ENCODE measurements around the gene TMEM106C. TPM values are rescaled to one million over a fixed set of nuclear protein-coding genes. Genes with fewer than 3 reads are reported as not detected.
A peak's percentile ranks its signal among the peaks of the same experiment; 100 is the strongest.

The TMEM106C gene
- total and polyA plus RNA-seq, 5 experiments from 2014 or later: 31.4 to 52.8 (median 37.0) TPM

GRCh38 chr12:48004053-48004941, 40.9 kb downstream of the TMEM106C start, which contains the start of gene COL2A1:
Gene COL2A1 (minus strand): TSS chr12:48004476. CDS start chr12:48004321, 155 bp downstream.
- peak within 1 kb of the TSS in 2 of 10 donors; percentile 24 to 56 for H3K27ac Mint-ChIP-seq
- H3K9me3 Mint-ChIP-seq: no peaks in the 10 kb centered on the region
- peak within 1 kb of the TSS; percentile 66 to 86 (median 80) for H3K4me3 Mint-ChIP-seq
- ATAC-seq: peak; percentile 52 to 53
- peak in 1 of 10 donors; percentile 22 for DNase-seq
- peaks cover 21 to 43% (median 39%) of the 10 kb centered on the region in 4 donors for H3K4me1 Mint-ChIP-seq
- H3K36me3 Mint-ChIP-seq: no peaks in the 10 kb centered on the region
- POLR2A ChIA-PET: interaction anchor here (1.0 kb wide), 3 partner anchors 120 to 154 kb away, joined by 3 to 5 read pairs (median 3); partner anchors contain the start of gene ASB8
- H3K27me3 Mint-ChIP-seq: peaks cover 55 to 92% (median 77%) of the 10 kb centered on the region in 5 donors

- Mint-ChIP-seq H3K27ac (peak overlapping the region in 2 of 10 donors; percentile 19 to 24), H3K4me3 (peak overlapping the region; percentile 58 to 84 (median 78)), H3K4me1 (peaks cover 22 to 43% (median 39%) of the 10 kb centered on the region in 4 donors), H3K36me3 (no peaks in the 10 kb centered on the region), H3K27me3 (peaks cover 52 to 92% (median 77%) of the 10 kb centered on the region in 5 donors), H3K9me3 (no peaks in the 10 kb centered on the region)
- no peak for ATAC-seq
- no peak for DNase-seq
- POLR2A ChIA-PET: interaction anchor here (1.0 kb wide), 2 partner anchors 152 to 153 kb away, joined by 3 read pairs; partner anchors contain the start of gene ASB8
Observed at GRCh38 chr12:48005001-48005749, 41.8 kb downstream of the TMEM106C start.

- Mint-ChIP-seq H3K4me1 (peaks cover 22 to 43% (median 39%) of the 10 kb centered on the region in 4 donors), H3K36me3 (no peaks in the 10 kb centered on the region), H3K4me3 (peak overlapping the region; percentile 14 to 84 (median 77)), H3K27ac (peak overlapping the region in 1 of 10 donors; percentile 56), H3K9me3 (no peaks in the 10 kb centered on the region), H3K27me3 (peaks cover 50 to 92% (median 72%) of the 10 kb centered on the region in 5 donors)
- DNase-seq: no peak
- ATAC-seq: no peak
- POLR2A ChIA-PET: no interaction called here
Observed at GRCh38 chr12:48005750-48006021, 42.3 kb downstream of the TMEM106C start.

- POLR2A ChIA-PET: no interaction called here
- Mint-ChIP-seq H3K4me1 (peaks cover 13 to 31% (median 24%) of the 10 kb centered on the region in 4 donors), H3K9me3 (no peaks in the 10 kb centered on the region), H3K36me3 (no peaks in the 10 kb centered on the region), H3K4me3 (no peak overlapping the region), H3K27ac (no peak overlapping the region), H3K27me3 (peaks cover 49 to 92% (median 67%) of the 10 kb centered on the region in 5 donors)
- no peak for ATAC-seq
- no peak for DNase-seq
Observed at GRCh38 chr12:48007206-48007605, 43.8 kb downstream of the TMEM106C start.

- Mint-ChIP-seq H3K36me3 (no peaks in the 10 kb centered on the region), H3K9me3 (no peaks in the 10 kb centered on the region), H3K4me3 (no peak overlapping the region), H3K27me3 (peaks cover 42 to 83% (median 65%) of the 10 kb centered on the region in 5 donors), H3K27ac (no peak overlapping the region), H3K4me1 (peaks cover 8 to 20% (median 13%) of the 10 kb centered on the region in 4 donors)
- POLR2A ChIA-PET: no interaction called here
- ATAC-seq (no peak), DNase-seq (no peak)
Observed at GRCh38 chr12:48008349-48008748, 45.0 kb downstream of the TMEM106C start.

- Mint-ChIP-seq H3K27ac (no peak overlapping the region), H3K9me3 (no peaks in the 10 kb centered on the region), H3K27me3 (peaks cover 37 to 77% (median 62%) of the 10 kb centered on the region in 5 donors), H3K4me1 (peaks cover 2 to 14% (median 7%) of the 10 kb centered on the region in 4 donors), H3K36me3 (no peaks in the 10 kb centered on the region), H3K4me3 (no peak overlapping the region)
- POLR2A ChIA-PET: no interaction called here
- DNase-seq (no peak), ATAC-seq (no peak)
Observed at GRCh38 chr12:48008950-48009349, 45.6 kb downstream of the TMEM106C start.

- POLR2A ChIA-PET: no interaction called here
- H3K27ac Mint-ChIP-seq: no peak overlapping the region
- ATAC-seq: no peak
- H3K4me1 Mint-ChIP-seq: peaks cover 0 to 11% (median 6%) of the 10 kb centered on the region in 4 donors
- no peak for DNase-seq
- H3K4me3 Mint-ChIP-seq: no peak overlapping the region
- H3K36me3 Mint-ChIP-seq: no peaks in the 10 kb centered on the region
- peaks cover 39 to 74% (median 62%) of the 10 kb centered on the region in 5 donors for H3K27me3 Mint-ChIP-seq
- no peaks in the 10 kb centered on the region for H3K9me3 Mint-ChIP-seq
Observed at GRCh38 chr12:48009471-48009870, 46.1 kb downstream of the TMEM106C start.

GRCh38 chr12:48010366-48010970, 47.1 kb downstream of the TMEM106C start:
- Mint-ChIP-seq H3K4me1 (peaks cover 0 to 4% (median 2%) of the 10 kb centered on the region in 4 donors), H3K4me3 (no peak overlapping the region), H3K27ac (no peak overlapping the region), H3K27me3 (peaks cover 36 to 69% (median 55%) of the 10 kb centered on the region in 5 donors), H3K9me3 (no peaks in the 10 kb centered on the region), H3K36me3 (no peaks in the 10 kb centered on the region)
- POLR2A ChIA-PET: no interaction called here
- ATAC-seq (no peak), DNase-seq (no peak)

GRCh38 chr12:48012070-48012469, 48.7 kb downstream of the TMEM106C start:
- Mint-ChIP-seq H3K27ac (no peak overlapping the region), H3K27me3 (peaks cover 25 to 53% (median 45%) of the 10 kb centered on the region in 5 donors)
- POLR2A ChIA-PET: interaction anchor here (0.7 kb wide), 1 partner anchor 31 kb away, joined by 3 read pairs; no protein-coding TSS in a partner anchor

GRCh38 chr12:48013287-48013686, 49.9 kb downstream of the TMEM106C start:
- POLR2A ChIA-PET: no interaction called here
- H3K4me3 Mint-ChIP-seq: no peak overlapping the region
- H3K4me1 Mint-ChIP-seq: peaks cover 0 to 2% (median 0%) of the 10 kb centered on the region in 4 donors
- no peak for DNase-seq
- H3K27ac Mint-ChIP-seq: no peak overlapping the region
- ATAC-seq: no peak
- H3K27me3 Mint-ChIP-seq: peaks cover 22 to 41% (median 37%) of the 10 kb centered on the region in 5 donors
- no peaks in the 10 kb centered on the region for H3K36me3 Mint-ChIP-seq
- no peaks in the 10 kb centered on the region for H3K9me3 Mint-ChIP-seq

More at GRCh38 chr12:48012070-48012469, 48.7 kb downstream of the TMEM106C start:
- Mint-ChIP-seq H3K4me3 (no peak overlapping the region), H3K9me3 (no peaks in the 10 kb centered on the region), H3K4me1 (peaks cover 0 to 2% (median 0%) of the 10 kb centered on the region in 4 donors), H3K36me3 (no peaks in the 10 kb centered on the region)
- DNase-seq (no peak), ATAC-seq (no peak)

- ATAC-seq (no peak), DNase-seq (no peak)
- Mint-ChIP-seq H3K27me3 (peaks cover 15 to 32% (median 22%) of the 10 kb centered on the region in 5 donors), H3K4me1 (no peaks in the 10 kb centered on the region), H3K27ac (no peak overlapping the region), H3K9me3 (no peaks in the 10 kb centered on the region), H3K36me3 (no peaks in the 10 kb centered on the region), H3K4me3 (no peak overlapping the region)
- POLR2A ChIA-PET: no interaction called here
Observed at GRCh38 chr12:48015129-48015528, 51.7 kb downstream of the TMEM106C start.

- Mint-ChIP-seq H3K27ac (no peak overlapping the region), H3K27me3 (peaks cover 11 to 30% (median 18%) of the 10 kb centered on the region in 5 donors), H3K4me1 (no peaks in the 10 kb centered on the region), H3K36me3 (no peaks in the 10 kb centered on the region), H3K4me3 (no peak overlapping the region), H3K9me3 (no peaks in the 10 kb centered on the region)
- ATAC-seq: no peak
- POLR2A ChIA-PET: no interaction called here
- DNase-seq: no peak
Observed at GRCh38 chr12:48015954-48016353, 52.6 kb downstream of the TMEM106C start.
